Peyer's patch (tissue), 4 donors: ENCODE data around the gene KAZN. TPM values are rescaled to one million over a fixed set of nuclear protein-coding genes. Genes with fewer than 3 reads are reported as not detected.

Experiments
- DNase-seq, 3 donors: peaks; one replicate each; pipeline ENCODE4 v3.0.0-alpha.2; 2017 to 2019
- H3K27ac ChIP-seq, 4 donors: fragments of 200-600 bp; sonication (generic); one replicate each; pipeline ENCODE4 v1.5.1; 2016 to 2019
- H3K27me3 ChIP-seq, 2 donors: fragments of 200-600 bp; sonication (generic); one replicate each; pipeline ENCODE4 v1.5.1; 2019
- H3K36me3 ChIP-seq, 3 donors: fragments of 200-600 bp; sonication (generic); one replicate each; pipeline ENCODE4 v1.5.1; 2016 to 2019
- H3K4me1 ChIP-seq, 4 donors: fragments of 200-600 bp; sonication (generic); one replicate each; pipeline ENCODE4 v1.5.1; 2016 to 2019
- H3K4me3 ChIP-seq, 4 donors: fragments of 200-600 bp; sonication (generic); 1 replicate in 3 of 4; 2 replicates in 1 of 4; pipeline ENCODE4 v1.5.1; 2016 to 2019; ENCODE audit warnings: mild to moderate bottlenecking in 1 of 4
- H3K9me3 ChIP-seq, 4 donors: fragments of 200-600 bp; sonication (generic); one replicate each; pipeline ENCODE4 v1.5.1; 2016 to 2019; ENCODE audit warnings: mild to moderate bottlenecking in 1 of 4
- POLR2A ChIP-seq, 2 donors: fragments of 450-650 bp; IDR thresholded peaks; one replicate each; pipeline ENCODE4 v1.5.1; 2017; ENCODE audit warnings: antibody characterized with exemption in 2 of 2, mild to moderate bottlenecking in 2 of 2, moderate library complexity in 2 of 2
- total RNA-seq, 4 donors: library from RNA; depleted of rRNA; stranded (reverse); fragments of >200 nt; gene quantifications; one replicate each; pipeline ENCODE4 v1.1.0, GENCODE V29; 2016
- TF ChIP-seq, protein P1 (sequence below), 6 experiments: fragments of 450-650 bp in 4 of 6; fragments of 200-600 bp in 2 of 6; sonication (generic) in 1 of 6; IDR thresholded peaks; one replicate each; pipeline ENCODE4 v1.5.1; 2017 to 2019; ENCODE audit warnings: antibody characterized with exemption in 6 of 6, mild to moderate bottlenecking in 3 of 6, moderate library complexity in 1 of 6

Gene KAZN
- total RNA-seq, 4 donors from 2014 or later, result 14.9 to 25.5 (median 21.7) TPM

DNA sequence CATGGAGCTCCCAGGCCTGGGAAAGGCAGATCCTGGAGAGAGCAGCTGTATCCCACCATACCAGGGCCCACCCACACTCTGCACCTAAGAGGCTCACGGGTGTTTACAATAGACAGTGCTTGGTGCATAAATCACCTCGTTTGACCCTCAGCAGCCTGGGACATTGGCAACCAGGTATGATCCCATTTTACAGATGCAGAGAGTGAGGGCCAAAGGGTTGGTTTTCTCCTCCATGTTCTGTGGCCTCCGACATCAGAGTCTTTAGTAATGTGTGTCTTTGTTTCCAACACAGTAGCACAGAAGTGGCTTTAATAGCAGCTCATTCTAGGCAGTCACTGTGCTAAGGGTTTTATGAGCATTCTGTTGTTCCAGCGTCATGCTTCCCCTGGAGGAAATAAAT is 176.5 kb downstream of the KAZN start:
- no peak for DNase-seq
- no peaks in the 10 kb centered on the region for H3K36me3 ChIP-seq
- no peak overlapping the region for H3K4me3 ChIP-seq
- TF ChIP-seq, protein P1, sequence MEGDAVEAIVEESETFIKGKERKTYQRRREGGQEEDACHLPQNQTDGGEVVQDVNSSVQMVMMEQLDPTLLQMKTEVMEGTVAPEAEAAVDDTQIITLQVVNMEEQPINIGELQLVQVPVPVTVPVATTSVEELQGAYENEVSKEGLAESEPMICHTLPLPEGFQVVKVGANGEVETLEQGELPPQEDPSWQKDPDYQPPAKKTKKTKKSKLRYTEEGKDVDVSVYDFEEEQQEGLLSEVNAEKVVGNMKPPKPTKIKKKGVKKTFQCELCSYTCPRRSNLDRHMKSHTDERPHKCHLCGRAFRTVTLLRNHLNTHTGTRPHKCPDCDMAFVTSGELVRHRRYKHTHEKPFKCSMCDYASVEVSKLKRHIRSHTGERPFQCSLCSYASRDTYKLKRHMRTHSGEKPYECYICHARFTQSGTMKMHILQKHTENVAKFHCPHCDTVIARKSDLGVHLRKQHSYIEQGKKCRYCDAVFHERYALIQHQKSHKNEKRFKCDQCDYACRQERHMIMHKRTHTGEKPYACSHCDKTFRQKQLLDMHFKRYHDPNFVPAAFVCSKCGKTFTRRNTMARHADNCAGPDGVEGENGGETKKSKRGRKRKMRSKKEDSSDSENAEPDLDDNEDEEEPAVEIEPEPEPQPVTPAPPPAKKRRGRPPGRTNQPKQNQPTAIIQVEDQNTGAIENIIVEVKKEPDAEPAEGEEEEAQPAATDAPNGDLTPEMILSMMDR (IDR thresholded peaks at IDR 0.05), result no peak
- TF ChIP-seq POLR2A (IDR thresholded peaks at IDR 0.05), result no peak
- no peaks in the 10 kb centered on the region for H3K4me1 ChIP-seq
- H3K27me3 ChIP-seq, result no peaks in the 10 kb centered on the region
- no peaks in the 10 kb centered on the region for H3K9me3 ChIP-seq
- no peak overlapping the region for H3K27ac ChIP-seq

DNA sequence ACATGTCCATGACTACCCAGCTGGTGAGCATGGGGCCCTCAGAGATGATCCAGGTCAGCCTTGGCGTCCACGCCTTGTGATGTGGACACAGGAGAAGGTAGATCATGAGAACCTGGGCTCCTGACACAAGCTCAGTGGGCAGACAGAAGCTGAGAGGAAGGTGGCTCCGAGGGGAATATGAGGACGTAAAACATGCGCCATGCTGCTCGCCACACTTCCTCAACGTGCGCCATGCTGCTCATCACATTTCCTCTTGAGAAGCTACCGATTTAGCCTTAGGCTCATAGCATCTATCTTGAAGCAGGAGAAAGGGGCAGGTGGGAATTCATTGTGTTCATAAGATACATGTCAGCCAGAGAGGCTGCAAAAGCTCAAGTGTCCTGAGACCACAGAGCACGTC is 176.9 kb downstream of the KAZN start:
- no peak overlapping the region for H3K27ac ChIP-seq
- TF ChIP-seq, protein P1 (IDR thresholded peaks at IDR 0.05), result no peak
- no peak for TF ChIP-seq POLR2A (IDR thresholded peaks at IDR 0.05)
- H3K4me3 ChIP-seq, result no peak overlapping the region

DNA sequence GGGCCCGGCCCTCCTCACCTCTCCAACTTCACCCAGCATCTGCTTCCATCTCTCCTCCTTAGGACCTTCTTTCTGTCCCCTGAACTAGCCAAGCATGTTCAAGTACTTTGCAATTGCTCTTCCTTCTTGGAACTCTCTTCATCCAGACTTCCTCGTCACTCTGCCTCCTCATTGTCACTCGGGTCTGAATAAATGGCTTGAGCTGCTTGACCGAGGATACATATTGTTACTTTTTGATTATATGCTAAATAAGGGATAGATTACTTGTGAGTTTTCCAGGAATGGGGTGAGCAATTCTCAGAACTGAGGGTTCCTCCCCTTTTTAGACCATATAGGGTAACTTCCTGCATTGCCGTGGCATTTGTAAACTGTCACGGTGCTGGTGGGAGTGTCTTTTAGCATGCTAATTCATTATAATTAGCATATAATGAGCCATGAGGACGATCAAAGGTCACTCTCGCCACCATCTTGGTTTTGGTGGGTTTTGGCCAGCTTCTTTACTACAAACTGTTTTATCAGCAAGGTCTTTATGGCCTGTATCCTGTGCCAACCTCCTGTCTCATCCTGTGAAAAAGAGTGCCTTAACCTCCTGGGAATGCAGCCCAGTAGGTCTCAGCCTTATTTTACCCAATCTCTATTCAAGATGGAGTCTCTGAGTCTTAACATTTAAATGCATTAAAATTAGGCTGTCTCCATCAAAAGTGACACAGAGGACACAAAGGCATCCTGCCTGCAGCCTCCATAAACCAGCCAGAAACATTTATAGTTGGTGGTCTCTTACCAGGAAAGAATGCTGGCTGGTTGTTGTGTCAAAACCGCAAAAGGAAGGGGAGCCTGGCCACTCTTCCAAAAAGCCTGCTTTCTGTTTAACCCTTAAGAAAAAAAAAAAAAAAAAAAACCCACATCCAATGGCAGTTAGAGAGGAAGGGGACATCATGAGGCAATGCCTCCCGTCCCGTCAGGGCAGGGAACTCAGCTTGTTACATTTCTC is 179.3 kb downstream of the KAZN start:
- TF ChIP-seq, protein P1 (IDR thresholded peaks at IDR 0.05), result no peak
- TF ChIP-seq POLR2A (IDR thresholded peaks at IDR 0.05), result no peak
- H3K4me1 ChIP-seq, result no peaks in the 10 kb centered on the region
- no peaks in the 10 kb centered on the region for H3K9me3 ChIP-seq
- H3K27me3 ChIP-seq, result no peaks in the 10 kb centered on the region
- no peak overlapping the region for H3K4me3 ChIP-seq
- DNase-seq, result no peak
- H3K27ac ChIP-seq, result no peak overlapping the region
- no peaks in the 10 kb centered on the region for H3K36me3 ChIP-seq

More for the DNA sequence above, 176.9 kb downstream of the KAZN start:
- H3K36me3 ChIP-seq, result no peaks in the 10 kb centered on the region
- no peaks in the 10 kb centered on the region for H3K27me3 ChIP-seq
- H3K9me3 ChIP-seq, result no peaks in the 10 kb centered on the region
- no peak for DNase-seq
- no peaks in the 10 kb centered on the region for H3K4me1 ChIP-seq

DNA sequence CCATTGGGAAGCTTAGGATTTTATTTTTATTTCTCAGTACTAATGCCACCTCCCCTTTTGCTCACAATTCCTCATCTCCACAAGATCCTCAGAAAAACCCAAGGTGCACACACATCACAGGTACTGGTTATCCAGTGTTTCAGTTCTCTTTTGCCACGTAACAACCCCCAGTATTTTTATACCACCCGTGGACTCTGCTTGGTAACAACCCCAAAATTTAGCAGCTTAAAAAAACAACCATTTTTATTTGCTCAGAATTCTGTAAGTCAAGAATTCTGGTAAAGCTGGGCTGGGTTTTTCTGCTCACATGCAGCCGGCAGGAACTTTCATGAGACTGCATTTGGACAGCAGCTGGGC is 180.0 kb downstream of the KAZN start:
- no peaks in the 10 kb centered on the region for H3K4me1 ChIP-seq
- no peaks in the 10 kb centered on the region for H3K27me3 ChIP-seq
- H3K9me3 ChIP-seq, result no peaks in the 10 kb centered on the region
- H3K27ac ChIP-seq, result no peak overlapping the region
- DNase-seq, result no peak
- TF ChIP-seq POLR2A (IDR thresholded peaks at IDR 0.05), result no peak
- TF ChIP-seq, protein P1 (IDR thresholded peaks at IDR 0.05), result no peak
- H3K4me3 ChIP-seq, result no peak overlapping the region
- no peaks in the 10 kb centered on the region for H3K36me3 ChIP-seq

DNA sequence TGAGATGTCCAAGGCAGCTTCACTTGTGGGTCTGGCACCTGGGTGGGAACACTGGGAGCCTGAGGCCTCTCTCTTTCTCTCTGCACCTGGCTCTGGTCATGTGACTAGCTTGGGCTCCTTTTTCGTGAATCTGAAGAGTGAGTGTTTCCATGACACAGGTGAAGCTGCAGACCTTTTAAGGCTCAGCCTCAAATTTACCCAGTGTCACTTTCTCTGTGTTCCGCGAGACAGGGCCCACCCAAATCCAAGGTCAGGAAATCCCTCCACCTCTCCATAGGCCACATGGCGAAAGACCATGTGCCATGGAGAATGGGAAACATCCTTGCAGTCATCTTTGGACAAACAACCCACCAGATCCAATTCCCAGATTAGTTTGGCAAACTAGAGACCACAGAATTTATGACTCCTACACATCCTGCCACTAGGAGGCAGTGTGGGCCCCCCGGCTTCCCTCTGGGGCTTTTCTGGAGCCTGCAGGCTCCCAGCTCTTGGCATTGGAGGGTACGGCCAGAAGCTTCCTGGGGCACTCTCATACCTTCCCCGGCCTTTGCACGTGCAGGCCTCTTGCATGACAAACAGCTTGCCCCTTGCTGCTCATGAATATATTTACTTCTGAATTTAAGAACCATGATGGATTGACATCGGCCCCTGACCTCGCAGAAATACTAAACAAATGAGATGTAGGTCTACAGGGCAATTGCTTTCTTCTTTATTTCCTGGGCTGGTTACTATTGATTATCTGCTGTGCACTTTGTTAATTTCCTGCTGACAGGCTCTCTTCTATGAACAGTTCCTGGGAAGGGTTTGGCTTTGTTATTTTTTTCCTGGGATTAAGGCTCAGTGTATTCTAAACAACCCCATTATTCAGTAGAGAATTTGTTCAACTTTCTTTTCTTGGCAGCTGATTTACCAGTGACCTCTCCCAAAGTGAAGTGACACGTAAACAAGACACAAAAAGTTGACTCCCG is 180.7 kb downstream of the KAZN start:
- no peaks in the 10 kb centered on the region for H3K27me3 ChIP-seq
- TF ChIP-seq, protein P1 (IDR thresholded peaks at IDR 0.05), result peak in 4 of 6 experiments; percentile 48 to 62 (median 53)
- no peak for TF ChIP-seq POLR2A (IDR thresholded peaks at IDR 0.05)
- no peak overlapping the region for H3K27ac ChIP-seq
- H3K9me3 ChIP-seq, result no peaks in the 10 kb centered on the region
- no peaks in the 10 kb centered on the region for H3K36me3 ChIP-seq
- DNase-seq, result peak in 1 of 3 donors; percentile 53
- H3K4me3 ChIP-seq, result no peak overlapping the region
- H3K4me1 ChIP-seq, result no peaks in the 10 kb centered on the region
